Measurements from ENCODE around the gene FGR.
"Not testable (repeated sequence)": the region's sequence is repeated elsewhere in the genome, so short reads cannot be mapped to it uniquely, and the experiment has no call there.

FGR gene

DNA sequence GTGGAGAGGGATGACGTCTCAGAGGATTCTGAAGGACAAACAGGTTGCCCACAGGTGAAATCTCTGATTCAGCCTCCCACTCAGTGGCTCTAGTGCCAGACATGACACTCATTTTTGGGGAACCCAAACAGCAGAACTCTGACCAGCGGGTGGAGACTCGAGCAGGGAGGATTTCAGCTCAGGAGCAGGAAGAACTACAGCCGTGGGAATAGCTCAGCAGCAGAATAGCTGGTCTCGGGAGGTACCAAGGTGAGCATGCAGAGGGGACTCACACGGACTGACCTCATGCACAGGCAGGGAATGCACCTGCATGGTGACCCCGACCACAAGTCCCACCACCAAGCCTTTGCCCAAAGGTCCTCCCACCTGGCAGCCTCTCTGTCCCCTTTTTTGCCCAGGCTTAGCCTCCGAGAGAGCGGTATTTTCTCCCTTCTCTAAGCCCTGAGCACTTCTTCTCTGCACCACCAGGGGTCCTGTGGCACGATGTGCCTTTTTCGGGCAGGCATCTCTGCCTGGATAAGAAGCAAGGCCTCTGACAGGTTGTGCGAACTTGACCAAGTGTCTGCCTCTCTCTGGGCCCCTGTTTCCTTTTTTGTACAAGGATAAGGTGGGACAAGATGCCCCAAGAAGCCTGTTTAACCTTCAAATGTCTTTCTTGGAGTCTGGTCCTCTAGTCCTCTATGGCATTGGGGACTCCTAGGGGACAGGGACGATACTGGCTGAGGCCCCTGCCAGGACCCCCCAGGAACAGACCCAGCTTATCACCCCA lies 8.8 kb upstream of the FGR start:
- Histone ChIP-seq H3K36me3 (no peaks in the 10 kb centered on the region), H3K9me3 (ENCODE audit: severe bottlenecking) (no peaks in the 10 kb centered on the region), H3K27ac (no peak overlapping the region), H3K4me3 (ENCODE audit: low read depth, low read length) (no peak overlapping the region), H3K27me3 (ENCODE audit: insufficient read depth, low read depth, severe bottlenecking) (no peaks in the 10 kb centered on the region)
- TF ChIP-seq, protein P1, sequence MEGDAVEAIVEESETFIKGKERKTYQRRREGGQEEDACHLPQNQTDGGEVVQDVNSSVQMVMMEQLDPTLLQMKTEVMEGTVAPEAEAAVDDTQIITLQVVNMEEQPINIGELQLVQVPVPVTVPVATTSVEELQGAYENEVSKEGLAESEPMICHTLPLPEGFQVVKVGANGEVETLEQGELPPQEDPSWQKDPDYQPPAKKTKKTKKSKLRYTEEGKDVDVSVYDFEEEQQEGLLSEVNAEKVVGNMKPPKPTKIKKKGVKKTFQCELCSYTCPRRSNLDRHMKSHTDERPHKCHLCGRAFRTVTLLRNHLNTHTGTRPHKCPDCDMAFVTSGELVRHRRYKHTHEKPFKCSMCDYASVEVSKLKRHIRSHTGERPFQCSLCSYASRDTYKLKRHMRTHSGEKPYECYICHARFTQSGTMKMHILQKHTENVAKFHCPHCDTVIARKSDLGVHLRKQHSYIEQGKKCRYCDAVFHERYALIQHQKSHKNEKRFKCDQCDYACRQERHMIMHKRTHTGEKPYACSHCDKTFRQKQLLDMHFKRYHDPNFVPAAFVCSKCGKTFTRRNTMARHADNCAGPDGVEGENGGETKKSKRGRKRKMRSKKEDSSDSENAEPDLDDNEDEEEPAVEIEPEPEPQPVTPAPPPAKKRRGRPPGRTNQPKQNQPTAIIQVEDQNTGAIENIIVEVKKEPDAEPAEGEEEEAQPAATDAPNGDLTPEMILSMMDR (IDR thresholded peaks at IDR 0.05; ENCODE audit: low read depth, low read length) = peak; percentile 85
- peak; percentile 66 for DNase-seq

DNA sequence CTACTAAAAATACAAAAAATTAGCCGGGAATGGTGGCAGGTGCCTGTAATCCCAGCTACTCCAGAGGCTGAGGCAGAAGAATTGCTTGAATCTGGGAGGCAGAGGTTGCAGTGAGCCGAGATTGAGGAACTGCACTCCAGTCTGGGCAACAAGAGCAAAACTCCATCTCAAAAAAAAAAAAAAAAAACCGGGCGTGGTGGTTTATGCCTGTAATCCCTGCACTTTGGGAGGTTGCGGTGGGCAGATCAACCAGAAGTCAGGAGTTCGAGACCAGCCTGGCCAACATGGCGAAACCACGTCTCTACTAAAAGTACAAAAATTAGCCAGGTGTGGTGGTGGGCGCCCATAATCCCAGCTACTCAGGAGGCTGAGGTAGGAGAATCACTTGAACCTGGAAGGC lies 5.5 kb upstream of the FGR start:
- not testable (repeated sequence) for H3K4me3 ChIP-seq (ENCODE audit: low read depth, low read length); H3K36me3 ChIP-seq

DNA sequence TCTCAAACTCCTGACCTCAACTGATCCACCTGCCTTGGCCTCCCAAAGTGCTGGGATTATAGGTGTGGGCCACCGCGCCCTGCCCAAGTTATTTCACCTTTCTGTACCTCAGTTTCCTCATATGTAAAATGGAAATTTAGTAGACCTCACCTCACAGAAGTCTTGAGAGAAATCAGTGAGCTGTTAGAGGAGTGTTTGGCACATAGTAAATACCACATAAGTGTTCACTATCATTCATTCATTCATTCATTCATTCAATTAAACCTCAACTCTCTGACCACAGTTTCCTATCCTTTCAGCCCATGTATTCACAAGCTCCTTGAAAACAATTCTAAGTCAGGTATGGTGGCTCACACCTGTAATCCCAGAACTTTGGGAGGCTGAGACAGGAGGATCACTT lies 3.8 kb upstream of the FGR start:
- TF ChIP-seq, protein P1 (IDR thresholded peaks at IDR 0.05; ENCODE audit: low read depth, low read length) = no peak
- H3K27me3 ChIP-seq (ENCODE audit: insufficient read depth, low read depth, severe bottlenecking) = no peaks in the 10 kb centered on the region
- H3K4me3 ChIP-seq (ENCODE audit: low read depth, low read length) = no peak overlapping the region
- no peaks in the 10 kb centered on the region for H3K36me3 ChIP-seq
- DNase-seq = no peak
- peak overlapping the region; percentile 66 for H3K27ac ChIP-seq
- H3K9me3 ChIP-seq (ENCODE audit: severe bottlenecking) = no peaks in the 10 kb centered on the region

More for the DNA sequence above, 5.5 kb upstream of the FGR start:
- H3K27ac ChIP-seq; DNase-seq; H3K27me3 ChIP-seq (ENCODE audit: insufficient read depth, low read depth, severe bottlenecking); H3K9me3 ChIP-seq (ENCODE audit: severe bottlenecking): not testable (repeated sequence)

DNA sequence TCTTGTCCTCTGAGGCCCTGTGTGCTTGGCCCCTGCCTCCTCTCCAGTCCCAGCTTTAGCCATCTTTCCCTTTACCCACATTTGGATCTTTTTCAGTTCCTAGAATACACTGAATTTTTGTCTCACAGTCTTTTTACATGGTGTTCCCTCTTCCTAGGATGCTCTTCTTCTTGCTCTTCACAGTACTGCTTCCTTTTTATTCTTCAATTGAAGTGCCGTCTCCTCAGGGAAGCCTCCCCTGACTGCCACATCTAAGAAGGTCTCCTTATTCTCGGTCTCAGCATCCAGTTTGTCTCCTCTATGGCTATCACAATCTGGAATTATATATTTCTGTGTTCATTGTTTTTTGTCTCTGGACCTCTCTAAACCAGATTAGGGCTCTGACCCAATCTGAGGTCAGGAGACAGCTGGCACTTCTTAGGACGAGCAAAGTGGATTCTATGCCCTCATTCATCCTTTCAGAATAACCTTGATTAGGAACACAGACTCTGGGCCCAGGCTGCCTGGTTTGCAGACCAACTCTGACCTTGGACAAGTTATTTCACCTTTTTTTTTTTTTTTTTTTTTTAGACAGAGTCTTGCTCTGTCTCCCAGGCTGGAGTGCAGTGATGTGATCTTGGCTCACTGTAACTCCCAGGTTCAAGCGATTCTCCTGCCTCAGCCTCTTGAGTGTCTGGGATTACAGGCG lies 3.2 kb upstream of the FGR start:
- TF ChIP-seq, protein P1 (IDR thresholded peaks at IDR 0.05; ENCODE audit: low read depth, low read length) = no peak
- no peak overlapping the region for H3K4me3 ChIP-seq (ENCODE audit: low read depth, low read length)
- no peaks in the 10 kb centered on the region for H3K9me3 ChIP-seq (ENCODE audit: severe bottlenecking)
- H3K27me3 ChIP-seq (ENCODE audit: insufficient read depth, low read depth, severe bottlenecking) = no peaks in the 10 kb centered on the region
- DNase-seq = peak; percentile 58
- H3K36me3 ChIP-seq = no peaks in the 10 kb centered on the region
- peak overlapping the region; percentile 66 for H3K27ac ChIP-seq

DNA sequence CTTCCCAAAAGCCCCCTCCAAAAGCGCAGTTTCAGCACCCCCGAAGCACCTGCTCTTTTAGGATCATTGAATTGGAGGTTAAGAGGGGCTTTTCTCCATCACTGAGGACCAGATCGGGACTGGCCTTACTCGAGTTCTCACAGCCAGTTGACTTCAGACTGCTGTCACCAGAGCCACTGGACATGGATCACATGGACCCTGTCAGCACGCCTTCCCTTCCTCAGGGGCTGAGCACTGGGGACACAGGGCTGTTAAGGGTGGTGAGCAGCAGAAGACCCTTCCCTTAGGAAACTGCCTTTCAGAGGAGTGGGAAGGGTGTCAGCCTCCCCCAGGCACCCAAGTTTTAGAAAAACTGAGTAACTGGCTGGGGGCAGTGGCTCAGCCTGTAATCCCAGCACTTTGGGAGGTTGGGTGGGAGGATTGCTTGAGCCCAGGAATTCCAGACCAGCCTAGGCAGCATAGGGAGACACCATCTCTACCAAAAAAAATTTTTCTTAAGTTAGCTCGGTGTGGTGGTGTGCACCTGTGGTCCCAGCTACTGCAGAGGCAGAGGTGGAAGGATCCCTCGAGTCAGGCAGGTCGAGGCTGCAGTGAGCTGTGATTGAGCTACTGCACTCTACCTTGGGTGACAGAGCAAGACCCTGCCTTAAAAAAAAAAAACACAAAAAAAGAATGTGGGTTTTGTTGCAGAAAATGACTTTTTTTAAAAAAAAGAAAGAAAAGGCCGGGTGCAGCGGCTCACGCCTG lies 584 bp upstream of the FGR start:
- Histone ChIP-seq H3K9me3 (ENCODE audit: severe bottlenecking) (no peaks in the 10 kb centered on the region), H3K27me3 (ENCODE audit: insufficient read depth, low read depth, severe bottlenecking) (no peaks in the 10 kb centered on the region), H3K36me3 (no peaks in the 10 kb centered on the region), H3K27ac (no peak overlapping the region), H3K4me3 (ENCODE audit: low read depth, low read length) (no peak overlapping the region)
- DNase-seq = no peak
- TF ChIP-seq, protein P1 (IDR thresholded peaks at IDR 0.05; ENCODE audit: low read depth, low read length) = no peak
